HEK293 (cell line): Measurements from ENCODE around the gene GMPPB.

Experiments
- ZNF169 ChIP-seq: fragments of 450-650 bp; formaldehyde crosslinking; IDR thresholded peaks from 2 replicates; pipeline ENCODE4 v1.5.1; 2016; ENCODE audit warnings: missing biosample characterization, missing genetic modification characterization
- TF ChIP-seq, protein P1 (sequence below): fragments of 450-650 bp; formaldehyde crosslinking; IDR thresholded peaks from 2 replicates; pipeline ENCODE4 v1.5.1; 2016; ENCODE audit warnings: missing biosample characterization, missing genetic modification characterization

DNA sequence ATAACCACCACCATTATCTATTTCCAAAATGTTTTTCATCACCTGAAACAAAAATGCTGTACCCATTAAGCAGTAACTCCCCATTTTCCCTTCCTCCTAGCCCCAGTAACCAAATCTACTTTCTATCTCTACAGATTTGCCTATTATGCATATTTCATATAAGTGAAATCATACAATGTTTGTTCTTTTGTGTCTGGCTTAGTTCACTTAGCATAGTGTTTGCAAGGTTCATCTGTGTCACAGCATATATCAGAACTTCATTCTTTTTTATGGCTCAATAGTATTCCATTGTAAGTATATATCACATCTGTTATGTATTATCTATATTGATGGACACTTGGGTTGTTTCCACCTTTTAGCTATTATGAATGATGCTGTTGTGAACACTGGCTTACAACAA is 16.7 kb upstream of the GMPPB start:
- TF ChIP-seq, protein P1, sequence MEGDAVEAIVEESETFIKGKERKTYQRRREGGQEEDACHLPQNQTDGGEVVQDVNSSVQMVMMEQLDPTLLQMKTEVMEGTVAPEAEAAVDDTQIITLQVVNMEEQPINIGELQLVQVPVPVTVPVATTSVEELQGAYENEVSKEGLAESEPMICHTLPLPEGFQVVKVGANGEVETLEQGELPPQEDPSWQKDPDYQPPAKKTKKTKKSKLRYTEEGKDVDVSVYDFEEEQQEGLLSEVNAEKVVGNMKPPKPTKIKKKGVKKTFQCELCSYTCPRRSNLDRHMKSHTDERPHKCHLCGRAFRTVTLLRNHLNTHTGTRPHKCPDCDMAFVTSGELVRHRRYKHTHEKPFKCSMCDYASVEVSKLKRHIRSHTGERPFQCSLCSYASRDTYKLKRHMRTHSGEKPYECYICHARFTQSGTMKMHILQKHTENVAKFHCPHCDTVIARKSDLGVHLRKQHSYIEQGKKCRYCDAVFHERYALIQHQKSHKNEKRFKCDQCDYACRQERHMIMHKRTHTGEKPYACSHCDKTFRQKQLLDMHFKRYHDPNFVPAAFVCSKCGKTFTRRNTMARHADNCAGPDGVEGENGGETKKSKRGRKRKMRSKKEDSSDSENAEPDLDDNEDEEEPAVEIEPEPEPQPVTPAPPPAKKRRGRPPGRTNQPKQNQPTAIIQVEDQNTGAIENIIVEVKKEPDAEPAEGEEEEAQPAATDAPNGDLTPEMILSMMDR (tag by site-specific recombination), result no peak
- no peak for TF ChIP-seq ZNF169 (tag by site-specific recombination)
